HEK293T (cell line): Measurements from ENCODE around the gene FXYD3.

Experiments used
- CTCF ChIA-PET: fragments of 350-600 bp; formaldehyde crosslinking; extraction: SDS; loops from one replicate; lab custom pipeline; 2021; ENCODE audit warnings: antibody characterized with exemption, inconsistent platforms; lab: Yijun Ruan, JAX
- POLR2A ChIA-PET: fragments of 350-600 bp; formaldehyde crosslinking; extraction: SDS; loops from one replicate; lab custom pipeline; 2020; ENCODE audit warnings: antibody characterized with exemption, inconsistent platforms; lab: Yijun Ruan, JAX
- DNase-seq: peaks from one replicate; pipeline ENCODE4 v3.0.0; 2012; ENCODE audit warnings: mixed read lengths; ENCODE audit errors: extremely low spot score
- ARNT ChIP-seq: fragments of 450-650 bp; IDR thresholded peaks from 2 replicates; pipeline ENCODE4 v1.6.1; 2017; ENCODE audit warnings: mild to moderate bottlenecking
- BHLHE40 ChIP-seq: fragments of 450-650 bp; IDR thresholded peaks from 2 replicates; pipeline ENCODE4 v1.6.1; 2016; ENCODE audit warnings: mild to moderate bottlenecking, moderate library complexity, borderline replicate concordance
- CTBP1 ChIP-seq: fragments of 450-650 bp; IDR thresholded peaks from 2 replicates; pipeline ENCODE4 v1.6.1; 2016; ENCODE audit warnings: borderline replicate concordance
- ELF4 ChIP-seq: fragments of 450-650 bp; IDR thresholded peaks from 2 replicates; pipeline ENCODE4 v1.6.1; 2017; ENCODE audit warnings: antibody characterized with exemption
- FOXA1 ChIP-seq: fragments of 450-650 bp; IDR thresholded peaks from 2 replicates; pipeline ENCODE4 v1.6.1; 2016; ENCODE audit warnings: mild to moderate bottlenecking
- FOXK2 ChIP-seq: fragments of 450-650 bp; IDR thresholded peaks from 2 replicates; pipeline ENCODE4 v1.6.1; 2016; ENCODE audit warnings: mild to moderate bottlenecking
- FOXM1 ChIP-seq: fragments of 450-650 bp; IDR thresholded peaks from 2 replicates; pipeline ENCODE4 v1.6.1; 2017; ENCODE audit warnings: mild to moderate bottlenecking, borderline replicate concordance
- HDGF ChIP-seq: fragments of 450-650 bp; IDR thresholded peaks from 2 replicates; pipeline ENCODE4 v1.6.1; 2017; ENCODE audit warnings: antibody characterized with exemption, borderline replicate concordance
- L3MBTL2 ChIP-seq: fragments of 450-650 bp; conservative IDR thresholded peaks from 2 replicates; pipeline ENCODE4 v1.6.1; 2016; ENCODE audit warnings: mild to moderate bottlenecking
- LEF1 ChIP-seq: fragments of 450-650 bp; IDR thresholded peaks from 2 replicates; pipeline ENCODE4 v1.6.1; 2017; ENCODE audit warnings: mild to moderate bottlenecking, borderline replicate concordance
- NFRKB ChIP-seq: fragments of 450-650 bp; IDR thresholded peaks from 2 replicates; pipeline ENCODE4 v1.6.1; 2016; ENCODE audit warnings: mild to moderate bottlenecking, moderate library complexity
- PKNOX1 ChIP-seq: fragments of 450-650 bp; IDR thresholded peaks from 2 replicates; pipeline ENCODE4 v1.6.1; 2016
- SP1 ChIP-seq: fragments of 450-650 bp; IDR thresholded peaks from 2 replicates; pipeline ENCODE4 v1.6.1; 2017
- SUZ12 ChIP-seq: fragments of 450-650 bp; IDR thresholded peaks from 2 replicates; pipeline ENCODE4 v1.6.1; 2016; ENCODE audit warnings: mild to moderate bottlenecking
- TARDBP ChIP-seq: fragments of 450-650 bp; IDR thresholded peaks from 2 replicates; pipeline ENCODE4 v1.6.1; 2016
- ZNF384 ChIP-seq: fragments of 450-650 bp; IDR thresholded peaks from 2 replicates; pipeline ENCODE4 v1.6.1; 2016

FXYD3 gene

GRCh38 chr19:35140207-35140961, 24.8 kb downstream of the FXYD3 start:
- DNase-seq = no peak
- TF ChIP-seq FOXA1 = no peak
- TF ChIP-seq NFRKB = no peak
- no peak for TF ChIP-seq CTBP1
- no peak for TF ChIP-seq FOXK2
- TF ChIP-seq SUZ12 = no peak
- no peak for TF ChIP-seq BHLHE40
- TF ChIP-seq L3MBTL2 = no peak
- no peak for TF ChIP-seq FOXM1
- TF ChIP-seq HDGF = no peak
- no peak for TF ChIP-seq LEF1
- no peak for TF ChIP-seq ELF4
- TF ChIP-seq TARDBP = no peak
- no peak for TF ChIP-seq PKNOX1
- CTCF ChIA-PET = interaction anchor here (1.1 to 1.4 kb wide), 2 partner anchors 13 to 96 kb away, joined by 3 to 5 read pairs; no protein-coding TSS in a partner anchor
- POLR2A ChIA-PET = interaction anchor here (1.5 kb wide), 1 partner anchor 129 kb away, joined by 4 read pairs; the partner anchor contains the start of gene USF2

- POLR2A ChIA-PET = interaction anchor here (0.9 to 1.5 kb wide), 6 partner anchors 11 to 128 kb away, joined by 3 to 7 read pairs (median 4); partner anchors contain the start of genes FXYD5 and USF2
- TF ChIP-seq FOXM1 = no peak
- no peak for TF ChIP-seq FOXK2
- no peak for TF ChIP-seq NFRKB
- TF ChIP-seq HDGF = no peak
- TF ChIP-seq SUZ12 = no peak
- no peak for TF ChIP-seq BHLHE40
- TF ChIP-seq ZNF384 = no peak
- TF ChIP-seq ARNT = no peak
- TF ChIP-seq CTBP1 = no peak
- TF ChIP-seq FOXA1 = no peak
- CTCF ChIA-PET = interaction anchor here (0.7 to 1.4 kb wide), 7 partner anchors 11 to 126 kb away, joined by 3 to 7 read pairs (median 3); partner anchors contain the start of gene FXYD5
- DNase-seq = peak; percentile 99
Observed at GRCh38 chr19:35140962-35141836, 25.6 kb downstream of the FXYD3 start.

- ChIA-PET CTCF (interaction anchor here (0.7 to 1.1 kb wide), 6 partner anchors 11 to 125 kb away, joined by 3 to 7 read pairs (median 3); partner anchors contain the start of gene FXYD5), POLR2A (interaction anchor here (0.9 to 1.5 kb wide), 6 partner anchors 10 to 127 kb away, joined by 3 to 7 read pairs (median 4); partner anchors contain the start of genes FXYD5 and USF2)
- DNase-seq = no peak
- no peak for TF ChIP-seq CTBP1
- no peak for TF ChIP-seq PKNOX1
- no peak for TF ChIP-seq BHLHE40
- no peak for TF ChIP-seq ELF4
- TF ChIP-seq FOXK2 = no peak
- TF ChIP-seq FOXA1 = no peak
- TF ChIP-seq LEF1 = no peak
- no peak for TF ChIP-seq ZNF384
Observed at GRCh38 chr19:35141837-35142605, 26.4 kb downstream of the FXYD3 start.

GRCh38 chr19:35142606-35143230, 27.1 kb downstream of the FXYD3 start:
- CTCF ChIA-PET = interaction anchor here (0.9 kb wide), 2 partner anchors 11 to 88 kb away, joined by 3 to 7 read pairs; partner anchors contain the start of gene FXYD5
- peak; percentile 63 for DNase-seq
- TF ChIP-seq LEF1 = no peak
- no peak for TF ChIP-seq CTBP1
- TF ChIP-seq FOXA1 = no peak
- TF ChIP-seq ZNF384 = no peak
- TF ChIP-seq SUZ12 = no peak
- no peak for TF ChIP-seq TARDBP
- TF ChIP-seq FOXK2 = no peak
- TF ChIP-seq L3MBTL2 = no peak
- TF ChIP-seq SP1 = no peak
- TF ChIP-seq BHLHE40 = no peak
- TF ChIP-seq PKNOX1 = no peak
- no peak for TF ChIP-seq ARNT
- TF ChIP-seq NFRKB = no peak
- TF ChIP-seq HDGF = no peak
- no peak for TF ChIP-seq FOXM1
- POLR2A ChIA-PET = interaction anchor here (1.4 kb wide), 1 partner anchor 9 kb away, joined by 3 read pairs; no protein-coding TSS in a partner anchor
